H1 (cell line): ENCODE data around the gene HERC3.

ENCODE experiments used
- BACH1 ChIP-seq: IDR thresholded peaks from 2 replicates; pipeline ENCODE4 v1.6.1; 2012; ENCODE audit warnings: low read length, improper control_type of control experiment
- CHD2 ChIP-seq: IDR thresholded peaks from 2 replicates; pipeline ENCODE4 v1.6.1; 2012; ENCODE audit warnings: low read length, improper control_type of control experiment
- CTCF ChIP-seq, 3 experiments: IDR thresholded peaks; 1 replicate in 2 of 3; 2 replicates in 1 of 3; pipeline versions ENCODE4 v1.5.1 to v1.6.1; 2011; ENCODE audit warnings: low read length in 3 of 3, mild to moderate bottlenecking in 3 of 3, inconsistent platforms in 2 of 3, low read depth in 1 of 3, moderate library complexity in 1 of 3; ENCODE audit not compliant: insufficient read depth in 1 of 3; ENCODE audit errors: control extremely low read depth in 1 of 3
- EZH2 ChIP-seq: fragments of 200-600 bp; sonication (generic); IDR thresholded peaks from 2 replicates; pipeline ENCODE4 v1.7.1; 2012; ENCODE audit warnings: low read depth, mild to moderate bottlenecking, moderate library complexity, low read length, inconsistent platforms; ENCODE audit not compliant: severe bottlenecking
- JUN ChIP-seq: IDR thresholded peaks from 2 replicates; pipeline ENCODE4 v1.6.1; 2011; ENCODE audit warnings: low read depth, mild to moderate bottlenecking, improper control_type of control experiment, low read length
- RBBP5 ChIP-seq: IDR thresholded peaks from 2 replicates; pipeline ENCODE4 v1.7.1; 2012; ENCODE audit warnings: low read depth, mild to moderate bottlenecking, inconsistent platforms, low read length, moderate library complexity, borderline replicate concordance
- RFX5 ChIP-seq: IDR thresholded peaks from 2 replicates; pipeline ENCODE4 v1.6.1; 2011; ENCODE audit warnings: low read depth, low read length, improper control_type of control experiment, borderline replicate concordance
- SAP30 ChIP-seq: fragments of 300-600 bp; sonication (generic); IDR thresholded peaks from 2 replicates; pipeline ENCODE4 v1.7.1; 2012; ENCODE audit warnings: low read length, moderate library complexity, mild to moderate bottlenecking, inconsistent platforms; ENCODE audit not compliant: insufficient read depth, insufficient replicate concordance
- SIN3A ChIP-seq, 2 experiments: IDR thresholded peaks in 1 of 2; conservative IDR thresholded peaks in 1 of 2; 2 replicates each; pipeline ENCODE4 v1.6.1; 2011 to 2012; ENCODE audit warnings: low read length in 2 of 2, improper control_type of control experiment in 1 of 2, low read depth in 1 of 2, mild to moderate bottlenecking in 1 of 2
- TCF12 ChIP-seq: IDR thresholded peaks from 2 replicates; pipeline ENCODE4 v1.6.1; 2011; ENCODE audit warnings: low read depth, mild to moderate bottlenecking, low read length
- TF ChIP-seq, protein P1 (sequence below): IDR thresholded peaks from 2 replicates; pipeline ENCODE4 v1.6.1; 2012; ENCODE audit warnings: inconsistent platforms

- TF ChIP-seq CHD2 (no peak), CTCF (IDR thresholded peaks at IDR 0.05; ENCODE audit: control extremely low read depth in 1 of 3, insufficient read depth in 1 of 3, low read depth in 1 of 3, low read length in 3 of 3) (no peak), BACH1 (no peak), SIN3A (conservative IDR thresholded peaks at IDR 0.05 in 1 of 2, IDR thresholded peaks at IDR 0.05 in 1 of 2; ENCODE audit: low read depth in 1 of 2, low read length in 2 of 2) (no peak), TCF12 (no peak), SAP30 (no peak), RFX5 (no peak), RBBP5 (no peak), JUN (no peak), EZH2 (no peak)
- TF ChIP-seq, protein P1, sequence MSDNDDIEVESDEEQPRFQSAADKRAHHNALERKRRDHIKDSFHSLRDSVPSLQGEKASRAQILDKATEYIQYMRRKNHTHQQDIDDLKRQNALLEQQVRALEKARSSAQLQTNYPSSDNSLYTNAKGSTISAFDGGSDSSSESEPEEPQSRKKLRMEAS = no peak
Observed at GRCh38 chr4:88736264-88736663, 144.0 kb downstream of the HERC3 start.
